Liver (tissue), 3 donors: Measurements from ENCODE around the gene ZFYVE28.

Experiments
- ATF3 ChIP-seq: IDR thresholded peaks from 2 replicates; pipeline ENCODE4 v1.6.1; 2016; ENCODE audit warnings: antibody characterized with exemption
- CTCF ChIP-seq: fragments of 150-350 bp; IDR thresholded peaks from 2 replicates; pipeline ENCODE4 v1.5.1; 2017; ENCODE audit warnings: improper control_type of control experiment, low read depth, low read length; ENCODE audit not compliant: missing input control
- EGR1 ChIP-seq, 2 donors: IDR thresholded peaks; 2 replicates each; pipeline ENCODE4 v1.6.1; 2016 to 2018; ENCODE audit warnings: antibody characterized with exemption in 2 of 2, low read depth in 2 of 2
- GABPA ChIP-seq, 2 donors: IDR thresholded peaks in 1 of 2; conservative IDR thresholded peaks in 1 of 2; 2 replicates each; pipeline ENCODE4 v1.6.1; 2016; ENCODE audit warnings: antibody characterized with exemption in 2 of 2, mild to moderate bottlenecking in 1 of 2, moderate library complexity in 1 of 2
- JUND ChIP-seq, 2 donors: IDR thresholded peaks; 2 replicates each; pipeline ENCODE4 v1.6.1; 2016; ENCODE audit warnings: antibody characterized with exemption in 2 of 2
- MAX ChIP-seq: IDR thresholded peaks from 2 replicates; pipeline ENCODE4 v1.6.1; 2016; ENCODE audit warnings: antibody characterized with exemption
- RAD21 ChIP-seq, 2 donors: IDR thresholded peaks; 2 replicates each; pipeline ENCODE4 v1.6.1; 2016; ENCODE audit warnings: antibody characterized with exemption in 2 of 2, mild to moderate bottlenecking in 2 of 2
- REST ChIP-seq: IDR thresholded peaks from 2 replicates; pipeline ENCODE4 v1.6.1; 2016; ENCODE audit warnings: antibody characterized with exemption, mild to moderate bottlenecking
- RXRA ChIP-seq, 2 donors: IDR thresholded peaks; 2 replicates each; pipeline ENCODE4 v1.6.1; 2017 to 2018; ENCODE audit warnings: antibody characterized with exemption in 2 of 2, mild to moderate bottlenecking in 1 of 2
- SP1 ChIP-seq: IDR thresholded peaks from 2 replicates; pipeline ENCODE4 v1.6.1; 2018; ENCODE audit warnings: antibody characterized with exemption, mild to moderate bottlenecking
- TAF1 ChIP-seq: conservative IDR thresholded peaks from 2 replicates; pipeline ENCODE4 v1.6.1; 2016; ENCODE audit warnings: antibody characterized with exemption, mild to moderate bottlenecking
- YY1 ChIP-seq: IDR thresholded peaks from 2 replicates; pipeline ENCODE4 v1.6.1; 2016; ENCODE audit warnings: antibody characterized with exemption, mild to moderate bottlenecking
- ZBTB33 ChIP-seq: IDR thresholded peaks from 2 replicates; pipeline ENCODE4 v1.6.1; 2016; ENCODE audit warnings: antibody characterized with exemption
- donor health status: healthy.
- donor health status: healthy.

- TF ChIP-seq YY1 = no peak
- no peak for TF ChIP-seq REST
- TF ChIP-seq CTCF = no peak
- TF ChIP-seq RAD21 (IDR thresholded peaks at IDR 0.05) = no peak
- TF ChIP-seq JUND (IDR thresholded peaks at IDR 0.05) = no peak
- TF ChIP-seq TAF1 = no peak
- TF ChIP-seq SP1 = no peak
- TF ChIP-seq RXRA (IDR thresholded peaks at IDR 0.05) = no peak
- no peak for TF ChIP-seq ZBTB33
- TF ChIP-seq MAX = no peak
- TF ChIP-seq GABPA (IDR thresholded peaks at IDR 0.05 in 1 of 2, conservative IDR thresholded peaks at IDR 0.05 in 1 of 2) = no peak
- TF ChIP-seq EGR1 (IDR thresholded peaks at IDR 0.05; ENCODE audit: low read depth in 2 of 2) = no peak
- TF ChIP-seq ATF3 = no peak
Measured at GRCh38 chr4:2339458-2340271, 78.8 kb downstream of the ZFYVE28 start.
